CD4-positive, alpha-beta T cell (primary cell): Measurements from ENCODE around the gene CHD5. TPM values are rescaled to one million over a fixed set of nuclear protein-coding genes. Genes with fewer than 3 reads are reported as not detected.

Source experiments
- ATAC-seq: fragments of 200-7000 bp; cut with Tn5 transposase; one replicate; pipeline ENCODE4 v1.10.0; 2022; ENCODE audit warnings: mild to moderate bottlenecking; ENCODE audit not compliant: poor library complexity
- CTCF ChIA-PET: fragments of 350-600 bp; sonication (Branson Sonifier 250); formaldehyde crosslinking; loops from one replicate; lab custom pipeline; 2021; ENCODE audit warnings: antibody characterized with exemption, inconsistent platforms; lab: Charles Lee
- POLR2A ChIA-PET: fragments of 350-600 bp; sonication (Branson Sonifier 250); formaldehyde crosslinking; loops from one replicate; lab custom pipeline; 2021; ENCODE audit warnings: antibody characterized with exemption, inconsistent platforms; lab: Charles Lee
- DNase-seq, 14 experiments: peaks; one replicate each; pipeline ENCODE4 v3.0.0-alpha.2; 2013 to 2020; ENCODE audit warnings: mixed read lengths in 2 of 14
- H3K27ac ChIP-seq, 2 donors: one replicate each; pipeline versions ENCODE4 v1.5.1 to v1.7.0; 2013; ENCODE audit warnings: low read length in 2 of 2, low read depth in 1 of 2, mild to moderate bottlenecking in 1 of 2
- H3K27me3 ChIP-seq, 2 experiments: 1 replicate in 1 of 2; 2 replicates in 1 of 2; pipeline versions ENCODE4 v1.6.1 to v1.7.0; 2013; ENCODE audit warnings: low read length in 2 of 2, control low read depth in 1 of 2, mild to moderate bottlenecking in 1 of 2, moderate library complexity in 1 of 2; ENCODE audit not compliant: insufficient read depth in 2 of 2, control insufficient read depth in 1 of 2
- H3K36me3 ChIP-seq: one replicate; pipeline ENCODE4 v1.6.1; 2013; ENCODE audit warnings: low read length, control low read depth; ENCODE audit not compliant: insufficient read depth
- H3K4me1 ChIP-seq: one replicate; pipeline ENCODE4 v1.6.1; 2013; ENCODE audit warnings: low read length, control low read depth; ENCODE audit not compliant: insufficient read depth
- H3K4me3 ChIP-seq: one replicate; pipeline ENCODE4 v1.5.1; 2013; ENCODE audit warnings: mild to moderate bottlenecking, low read length, moderate library complexity
- H3K9me3 ChIP-seq, 2 experiments: 1 replicate in 1 of 2; 2 replicates in 1 of 2; pipeline versions ENCODE4 v1.6.1 to v1.7.0; 2013; ENCODE audit warnings: low read length in 2 of 2, mild to moderate bottlenecking in 2 of 2, control low read depth in 1 of 2, moderate library complexity in 1 of 2; ENCODE audit not compliant: control insufficient read depth in 1 of 2, insufficient read depth in 1 of 2
- H3K27ac Mint-ChIP-seq: one replicate; pipeline ENCODE4 v1.8.0; 2020; ENCODE audit warnings: mixed read lengths
- H3K27me3 Mint-ChIP-seq: one replicate; pipeline ENCODE4 v1.8.0; 2021; ENCODE audit warnings: mixed read lengths
- H3K36me3 Mint-ChIP-seq: one replicate; pipeline ENCODE4 v1.8.0; 2021; ENCODE audit warnings: low read depth, mixed read lengths
- H3K4me1 Mint-ChIP-seq: one replicate; pipeline ENCODE4 v1.8.0; 2021; ENCODE audit warnings: low read depth, mixed read lengths
- H3K4me3 Mint-ChIP-seq: one replicate; pipeline ENCODE4 v1.8.0; 2020; ENCODE audit warnings: mild to moderate bottlenecking, mixed read lengths
- H3K9me3 Mint-ChIP-seq: one replicate; pipeline ENCODE4 v1.8.0; 2020; ENCODE audit warnings: mixed read lengths
- intact Hi-C, 2 experiments: fragments of 100-400 bp; cut with DNase I in 1 of 2; cut with micrococcal nuclease in 1 of 2; formaldehyde crosslinking; loops; one replicate each; pipeline versions ENCODE4 v1.15.1 to v1.9.0; 2023 to 2025; cut with DNase I, micrococcal nuclease
- total RNA-seq, 174 experiments: library from RNA in 2 of 174; stranded (reverse) in 2 of 174; gene quantifications; one replicate each; pipeline ENCODE4 v1.2.3 and lab custom pipeline; 2021 to 2026
- TF ChIP-seq, protein P1 (sequence below): fragments of 200-600 bp; IDR thresholded peaks from one replicate; pipeline ENCODE4 v1.8.0; 2022; ENCODE audit warnings: antibody characterized with exemption, mild to moderate bottlenecking

CHD5 gene
- total RNA-seq, 2 experiments from 2014 or later, result 0.25 to 0.34 TPM

DNA sequence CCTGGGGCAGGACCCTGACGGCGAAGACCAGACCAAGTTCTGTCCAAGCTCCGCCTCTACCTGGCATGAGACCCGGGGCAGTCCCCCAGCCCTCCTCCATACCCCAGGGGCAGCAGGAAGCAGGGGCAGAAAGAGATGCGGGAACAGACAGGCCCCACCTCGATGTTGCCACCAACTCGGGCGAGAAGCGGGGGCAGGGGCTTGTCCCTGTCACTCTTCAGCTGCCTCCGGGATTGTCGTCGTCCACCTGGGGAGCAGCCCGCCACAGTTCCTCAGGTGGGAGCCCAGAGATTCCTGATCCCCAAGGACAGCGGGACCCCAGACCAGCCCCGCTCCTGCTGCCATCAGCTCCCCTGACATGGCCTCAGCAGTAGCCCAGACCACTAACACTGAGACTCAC is 54.8 kb downstream of the CHD5 start:
- H3K9me3 Mint-ChIP-seq, result no peaks in the 10 kb centered on the region
- no peaks in the 10 kb centered on the region for H3K36me3 ChIP-seq
- peaks cover 15% of the 10 kb centered on the region for H3K4me1 ChIP-seq
- POLR2A ChIA-PET, result no interaction called here
- H3K27me3 Mint-ChIP-seq, result peaks cover 4% of the 10 kb centered on the region
- intact Hi-C loops, result no loop called here
- no peak overlapping the region for H3K27ac ChIP-seq
- DNase-seq, result peak in 1 of 14 experiments; percentile 15
- no peaks in the 10 kb centered on the region for H3K27me3 ChIP-seq
- no peak overlapping the region for H3K27ac Mint-ChIP-seq
- H3K4me3 Mint-ChIP-seq, result no peak overlapping the region
- H3K4me1 Mint-ChIP-seq, result peaks cover 5% of the 10 kb centered on the region
- no peaks in the 10 kb centered on the region for H3K9me3 ChIP-seq
- no peaks in the 10 kb centered on the region for H3K36me3 Mint-ChIP-seq
- TF ChIP-seq, protein P1, sequence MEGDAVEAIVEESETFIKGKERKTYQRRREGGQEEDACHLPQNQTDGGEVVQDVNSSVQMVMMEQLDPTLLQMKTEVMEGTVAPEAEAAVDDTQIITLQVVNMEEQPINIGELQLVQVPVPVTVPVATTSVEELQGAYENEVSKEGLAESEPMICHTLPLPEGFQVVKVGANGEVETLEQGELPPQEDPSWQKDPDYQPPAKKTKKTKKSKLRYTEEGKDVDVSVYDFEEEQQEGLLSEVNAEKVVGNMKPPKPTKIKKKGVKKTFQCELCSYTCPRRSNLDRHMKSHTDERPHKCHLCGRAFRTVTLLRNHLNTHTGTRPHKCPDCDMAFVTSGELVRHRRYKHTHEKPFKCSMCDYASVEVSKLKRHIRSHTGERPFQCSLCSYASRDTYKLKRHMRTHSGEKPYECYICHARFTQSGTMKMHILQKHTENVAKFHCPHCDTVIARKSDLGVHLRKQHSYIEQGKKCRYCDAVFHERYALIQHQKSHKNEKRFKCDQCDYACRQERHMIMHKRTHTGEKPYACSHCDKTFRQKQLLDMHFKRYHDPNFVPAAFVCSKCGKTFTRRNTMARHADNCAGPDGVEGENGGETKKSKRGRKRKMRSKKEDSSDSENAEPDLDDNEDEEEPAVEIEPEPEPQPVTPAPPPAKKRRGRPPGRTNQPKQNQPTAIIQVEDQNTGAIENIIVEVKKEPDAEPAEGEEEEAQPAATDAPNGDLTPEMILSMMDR, result no peak
- CTCF ChIA-PET, result no interaction called here
- H3K4me3 ChIP-seq, result no peak overlapping the region
- no peak for ATAC-seq

DNA sequence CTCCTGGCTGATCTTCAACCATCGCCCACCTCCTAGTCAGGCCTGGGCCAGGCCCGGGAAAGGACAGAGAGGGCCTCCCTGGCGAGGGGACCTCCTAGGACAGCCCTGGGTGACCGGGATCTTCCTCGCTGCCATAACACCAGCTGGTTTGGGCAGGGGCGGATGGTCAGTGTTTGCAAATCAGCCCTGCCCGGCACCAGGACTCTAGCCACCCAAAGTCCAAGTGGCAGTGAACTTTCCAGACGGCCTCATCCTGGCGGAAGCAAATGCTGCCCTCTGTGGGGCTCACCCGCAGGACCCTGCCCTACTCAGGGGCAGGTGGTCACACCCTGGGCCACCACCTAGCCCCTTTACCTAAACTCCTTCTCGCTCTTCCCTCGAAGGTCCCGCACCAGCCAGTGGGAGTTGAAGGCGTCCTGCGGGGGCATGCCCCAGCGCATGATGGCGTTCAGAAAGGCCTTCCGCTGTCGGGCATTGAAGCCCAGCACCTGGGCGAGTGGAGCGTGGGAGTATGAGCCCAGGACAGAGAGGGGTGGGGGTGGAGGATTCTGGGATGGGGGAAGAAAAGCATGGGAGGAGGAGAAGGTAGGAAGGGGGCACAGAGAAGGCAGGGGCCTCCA is 55.3 kb downstream of the CHD5 start:
- Histone ChIP-seq H3K4me3 (no peak overlapping the region), H3K9me3 (no peaks in the 10 kb centered on the region), H3K27me3 (no peaks in the 10 kb centered on the region), H3K27ac (no peak overlapping the region), H3K36me3 (no peaks in the 10 kb centered on the region), H3K4me1 (peaks cover 15% of the 10 kb centered on the region)
- Mint-ChIP-seq H3K4me3 (no peak overlapping the region), H3K9me3 (no peaks in the 10 kb centered on the region), H3K27me3 (peaks cover 4% of the 10 kb centered on the region), H3K27ac (no peak overlapping the region), H3K4me1 (peaks cover 5% of the 10 kb centered on the region), H3K36me3 (no peaks in the 10 kb centered on the region)
- ChIA-PET CTCF (no interaction called here), POLR2A (no interaction called here)
- ATAC-seq, result no peak
- intact Hi-C loops, result no loop called here
- TF ChIP-seq, protein P1, result no peak
- peak in 1 of 14 experiments; percentile 10 for DNase-seq

DNA sequence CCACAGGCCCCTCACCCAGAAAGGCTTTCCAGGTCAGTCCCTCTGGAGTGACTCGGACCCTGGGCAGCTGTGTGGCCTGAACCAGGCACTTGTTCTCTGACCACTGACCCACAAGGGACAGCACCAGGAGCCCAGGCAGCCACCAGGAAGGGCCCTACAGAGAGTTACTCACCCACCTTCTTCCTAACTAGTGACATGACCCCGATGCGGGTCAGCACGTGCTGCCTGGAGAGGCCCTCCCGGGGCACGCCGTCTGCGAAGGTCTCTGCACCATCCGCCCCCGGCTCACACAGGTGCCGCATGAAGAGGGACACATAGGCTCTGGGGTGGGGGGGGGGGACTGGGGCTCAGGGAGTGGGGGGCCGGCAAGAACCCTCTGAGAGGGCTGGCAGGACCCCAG is 55.8 kb downstream of the CHD5 start:
- POLR2A ChIA-PET, result no interaction called here
- H3K27ac ChIP-seq, result no peak overlapping the region
- Mint-ChIP-seq H3K4me1 (peaks cover 5% of the 10 kb centered on the region), H3K36me3 (no peaks in the 10 kb centered on the region), H3K27ac (no peak overlapping the region), H3K9me3 (no peaks in the 10 kb centered on the region), H3K4me3 (no peak overlapping the region), H3K27me3 (peaks cover 4% of the 10 kb centered on the region)
- H3K27me3 ChIP-seq, result no peaks in the 10 kb centered on the region
- CTCF ChIA-PET, result no interaction called here
- intact Hi-C loops, result no loop called here
- H3K4me1 ChIP-seq, result peaks cover 15% of the 10 kb centered on the region
- H3K4me3 ChIP-seq, result no peak overlapping the region
- H3K36me3 ChIP-seq, result no peaks in the 10 kb centered on the region
- TF ChIP-seq, protein P1, result no peak
- H3K9me3 ChIP-seq, result no peaks in the 10 kb centered on the region
- DNase-seq, result peak in 1 of 14 experiments; percentile 7
- ATAC-seq, result no peak
